Hair follicular keratinocyte (primary cell): ENCODE results near the gene ARL13B. TPM values are rescaled to one million over a fixed set of nuclear protein-coding genes. Genes with fewer than 3 reads are reported as not detected.

Source experiments
- total RNA-seq: library from RNA; depleted of rRNA; stranded (reverse); fragments of >200 nt; gene quantifications from 2 replicates; pipeline ENCODE4 v1.2.3, GENCODE V29; 2015

The ARL13B gene
- 6.7 and 8.4 TPM in 2 replicates for total RNA-seq

DNA sequence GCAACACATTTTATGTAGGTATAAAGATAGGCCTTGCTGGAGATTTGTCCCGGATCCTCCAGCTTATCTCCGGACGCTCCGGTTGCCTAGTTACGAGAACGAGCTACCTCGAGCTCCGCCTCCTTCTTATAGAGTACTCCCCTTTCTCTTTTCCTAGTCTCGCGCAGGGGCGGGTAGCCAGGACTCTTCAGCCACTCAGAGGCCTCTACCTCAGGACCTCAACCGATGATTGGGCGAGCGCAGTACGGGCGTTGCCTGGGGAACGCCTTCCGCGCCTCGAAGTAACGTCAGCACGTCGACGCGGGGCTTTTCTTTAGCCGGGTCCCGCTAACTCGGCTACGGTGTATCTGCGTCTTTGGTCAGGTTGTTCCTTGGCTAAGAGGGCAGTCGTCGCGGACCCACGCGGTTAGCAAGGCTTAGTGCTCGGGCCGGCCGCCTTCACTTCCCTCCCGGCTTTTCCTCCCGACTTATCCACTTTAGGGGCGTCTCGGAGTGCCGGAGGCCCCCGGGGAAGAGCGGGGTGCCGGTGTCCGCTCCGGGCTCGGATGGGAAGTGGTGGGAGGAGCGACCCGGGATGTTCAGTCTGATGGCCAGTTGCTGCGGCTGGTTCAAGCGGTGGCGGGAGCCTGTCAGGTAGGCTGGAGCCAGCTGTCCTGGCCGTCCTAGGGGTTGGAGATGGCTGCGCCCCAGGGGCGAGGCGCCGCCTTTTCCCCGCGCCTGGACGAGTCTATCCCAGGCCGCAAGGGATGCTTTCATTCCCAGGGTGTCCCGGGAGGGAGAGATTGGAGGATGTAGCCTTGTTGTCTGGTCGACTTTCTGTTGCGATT lies at the start of gene ARL13B:
TSS of gene ARL13B (plus strand) at position 306 of the 827 bp plus-strand sequence. CDS start at position 575, 269 bp downstream.

DNA sequence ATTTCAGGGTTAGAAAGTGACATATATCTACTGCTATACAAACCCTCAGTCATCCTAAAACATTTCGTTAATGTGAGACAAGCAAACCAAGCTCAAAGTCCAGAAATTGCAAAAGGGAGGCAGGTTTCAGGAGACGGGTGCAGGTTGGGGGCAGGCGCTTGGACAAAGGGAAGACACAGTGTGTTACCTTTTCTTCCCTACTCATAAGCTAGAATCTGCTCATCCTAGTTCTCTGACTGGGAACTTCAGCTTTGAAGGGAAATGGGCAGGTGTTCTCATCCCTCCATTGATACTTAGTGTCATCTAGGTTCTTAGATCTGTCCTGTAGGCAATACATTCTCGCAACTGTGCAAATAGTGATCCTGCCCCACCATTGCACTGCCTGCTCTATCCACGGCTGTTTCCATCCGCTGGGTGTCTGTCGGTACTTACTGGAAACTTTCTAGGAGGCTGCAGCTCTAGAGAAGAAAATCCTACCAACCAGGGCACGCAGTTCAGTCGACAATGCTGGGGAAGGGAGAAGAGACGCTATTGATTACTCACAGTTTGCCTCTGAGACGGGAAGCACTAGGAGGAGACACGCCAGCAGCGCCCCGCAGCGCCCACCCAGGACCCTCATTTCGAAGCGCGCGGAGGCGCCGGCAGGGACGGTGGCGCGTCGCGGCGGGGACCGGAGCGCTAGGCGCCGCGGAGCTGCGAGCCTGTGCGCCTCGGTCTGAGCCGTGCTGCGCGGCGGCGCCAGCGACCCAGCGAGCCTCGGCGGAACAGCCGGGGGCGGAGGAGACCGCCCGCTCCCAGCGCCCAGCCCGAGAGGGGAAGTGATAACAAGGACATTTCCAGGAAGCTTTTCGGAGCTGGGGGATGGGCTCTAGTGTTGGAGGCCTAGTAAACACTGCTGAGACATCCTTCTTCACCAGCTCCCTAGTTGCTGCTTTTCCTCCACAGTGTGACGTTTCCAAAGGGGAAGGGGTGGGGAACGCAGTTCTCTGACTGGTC lies 6.5 kb upstream of the ARL13B start, which contains the start of gene PROS1:
TSS of gene PROS1 (minus strand) at position 766 of the 996 bp plus-strand sequence. CDS start at position 619, 147 bp downstream.

GRCh38 chr3:94028093-94028837 lies 48.3 kb downstream of the ARL13B start, which contains the start of gene STX19:
Gene STX19, minus strand, starts transcription at chr3:94028597. Its CDS starts 13,328 bp downstream, at chr3:94015269.

DNA sequence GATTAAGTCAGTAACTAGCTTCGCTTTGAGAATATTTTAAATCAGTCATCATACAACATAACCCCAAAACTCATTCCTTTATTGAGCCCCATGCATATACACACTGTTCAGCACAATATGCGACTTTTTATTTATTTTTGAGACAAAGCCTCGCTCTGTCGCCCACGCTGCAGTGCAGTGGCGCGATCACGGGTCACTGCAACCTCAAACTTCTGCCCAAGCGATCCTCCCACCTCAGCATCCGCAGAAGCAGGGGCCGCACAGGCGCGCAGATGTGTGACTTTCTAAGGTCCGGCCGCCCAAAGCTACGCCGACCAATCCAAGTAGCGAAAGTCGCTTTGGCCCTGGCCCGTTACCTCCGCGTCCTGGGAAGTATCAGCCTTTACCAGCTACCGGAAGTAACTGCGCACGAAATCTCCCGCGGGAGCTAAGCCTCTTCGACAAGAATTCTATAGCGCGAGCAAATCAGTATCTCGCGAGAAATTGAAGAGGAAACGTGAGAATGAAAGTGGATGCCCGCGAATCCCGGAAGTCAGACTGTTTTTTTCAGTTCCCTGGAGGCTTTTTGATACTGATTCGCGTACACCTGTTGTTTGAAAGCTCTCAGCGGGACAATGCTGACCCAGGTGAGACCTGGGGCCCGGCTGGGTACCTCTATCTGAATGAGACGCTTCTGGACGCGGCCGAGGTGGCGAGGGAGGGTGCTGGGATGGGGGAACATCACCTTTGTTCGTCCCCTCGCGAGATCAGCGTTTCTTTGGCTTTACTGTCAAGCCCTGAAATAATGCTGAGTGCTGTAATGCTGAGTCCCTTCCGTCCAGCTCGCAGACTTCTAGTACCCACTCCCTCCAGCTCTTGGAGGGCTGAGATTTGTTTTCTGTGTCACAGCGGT lies 82.8 kb downstream of the ARL13B start, which contains the start of the genes DHFR2 and NSUN3:
TSS of gene DHFR2 (minus strand) at position 404 of the 892 bp plus-strand sequence. CDS start 1,405 bp downstream, outside the sequence.
TSS of gene NSUN3 (plus strand) at position 549 of the 892 bp plus-strand sequence. CDS start at position 615, 66 bp downstream.

Other genes starting within 250 kb of the ARL13B start
- gene PROS1, start 6.3 kb upstream of the ARL13B start, total RNA-seq: 1.5 and 2.3 TPM in 2 replicates
- 0.16 TPM in 1 of 2 replicates, not detected in the other for gene STX19, start 48.4 kb downstream of the ARL13B start, total RNA-seq
- 2.2 and 3.0 TPM in 2 replicates for gene DHFR2, start 82.8 kb downstream of the ARL13B start, total RNA-seq
- 4.3 and 4.9 TPM in 2 replicates for gene NSUN3, start 82.9 kb downstream of the ARL13B start, total RNA-seq